Erythroblast (primary cell): ENCODE data around the gene RGS19.

Source experiments
- DNase-seq, 2 experiments: peaks; one replicate each; lab custom pipeline; 2025; lab: John Stamatoyannopoulos, UW
- GATA1 ChIP-seq: IDR thresholded peaks from 2 replicates; pipeline ENCODE4 v1.6.1; 2011; ENCODE audit warnings: low read depth, mild to moderate bottlenecking, control low read depth, low read length, moderate library complexity
- POLR2A ChIP-seq: IDR thresholded peaks from 2 replicates; pipeline ENCODE4 v1.6.1; 2011; ENCODE audit warnings: mild to moderate bottlenecking, low read length

Gene RGS19

GRCh38 chr20:64033981-64034493 is 45.3 kb downstream of the RGS19 start:
- no peak for DNase-seq
- no peak for TF ChIP-seq GATA1
- no peak for TF ChIP-seq POLR2A

- no peak for TF ChIP-seq POLR2A
- TF ChIP-seq GATA1: no peak
- DNase-seq: no peak
Observed at GRCh38 chr20:64032706-64033624, 46.4 kb downstream of the RGS19 start.

GRCh38 chr20:64031822-64032314 is 47.5 kb downstream of the RGS19 start:
- DNase-seq: no peak
- no peak for TF ChIP-seq POLR2A
- no peak for TF ChIP-seq GATA1

- no peak for TF ChIP-seq POLR2A
- TF ChIP-seq GATA1: no peak
- DNase-seq: no peak
Observed at GRCh38 chr20:64030371-64031134, 48.8 kb downstream of the RGS19 start.

GRCh38 chr20:64029293-64030117 is 49.8 kb downstream of the RGS19 start:
- TF ChIP-seq POLR2A: no peak
- TF ChIP-seq GATA1: no peak
- no peak for DNase-seq

- TF ChIP-seq GATA1: no peak
- TF ChIP-seq POLR2A: no peak
- no peak for DNase-seq
Observed at GRCh38 chr20:64027981-64028685, 51.2 kb downstream of the RGS19 start.

GRCh38 chr20:64025826-64026412 is 53.4 kb downstream of the RGS19 start:
- no peak for DNase-seq
- TF ChIP-seq GATA1: no peak
- TF ChIP-seq POLR2A: no peak

GRCh38 chr20:64025101-64025825 is 54.1 kb downstream of the RGS19 start:
- TF ChIP-seq POLR2A: no peak
- TF ChIP-seq GATA1: no peak
- DNase-seq: no peak

- DNase-seq: no peak
Observed at GRCh38 chr20:64024141-64024990, 55.0 kb downstream of the RGS19 start.

GRCh38 chr20:64023361-64024140 is 55.8 kb downstream of the RGS19 start:
- no peak for DNase-seq
- no peak for TF ChIP-seq POLR2A
- no peak for TF ChIP-seq GATA1

More at GRCh38 chr20:64024141-64024990, 55.0 kb downstream of the RGS19 start:
- TF ChIP-seq POLR2A (no peak), GATA1 (no peak)
